Measurements from ENCODE around the gene FRMD1.

FRMD1 gene

DNA sequence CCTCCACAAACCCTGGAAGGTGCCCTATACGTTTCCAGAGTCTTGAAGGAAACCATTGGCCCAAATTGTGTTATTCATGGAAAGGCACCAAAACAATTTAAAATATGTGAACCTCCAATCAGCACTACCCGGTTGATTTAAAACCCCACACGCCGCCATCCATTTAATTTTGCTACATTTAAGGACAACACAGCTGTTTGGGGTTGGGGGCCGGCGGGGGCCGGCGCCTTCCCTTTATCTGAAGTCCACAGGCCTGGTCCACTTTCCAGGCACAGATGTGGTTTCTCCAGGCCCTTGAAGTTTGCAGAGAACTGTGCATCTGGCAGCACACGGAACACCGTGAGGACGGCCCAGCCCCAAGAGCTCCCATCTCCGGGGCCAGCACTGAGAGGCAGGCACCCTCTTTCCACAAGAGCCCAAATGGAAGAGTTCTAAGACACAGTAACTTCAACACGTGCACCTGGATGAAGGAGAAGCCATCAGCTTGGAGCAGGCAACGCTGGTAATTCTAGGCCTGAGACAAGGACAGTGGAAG is 16.8 kb upstream of the FRMD1 start:
- no peak for DNase-seq (ENCODE audit: low read depth, low spot score)

DNA sequence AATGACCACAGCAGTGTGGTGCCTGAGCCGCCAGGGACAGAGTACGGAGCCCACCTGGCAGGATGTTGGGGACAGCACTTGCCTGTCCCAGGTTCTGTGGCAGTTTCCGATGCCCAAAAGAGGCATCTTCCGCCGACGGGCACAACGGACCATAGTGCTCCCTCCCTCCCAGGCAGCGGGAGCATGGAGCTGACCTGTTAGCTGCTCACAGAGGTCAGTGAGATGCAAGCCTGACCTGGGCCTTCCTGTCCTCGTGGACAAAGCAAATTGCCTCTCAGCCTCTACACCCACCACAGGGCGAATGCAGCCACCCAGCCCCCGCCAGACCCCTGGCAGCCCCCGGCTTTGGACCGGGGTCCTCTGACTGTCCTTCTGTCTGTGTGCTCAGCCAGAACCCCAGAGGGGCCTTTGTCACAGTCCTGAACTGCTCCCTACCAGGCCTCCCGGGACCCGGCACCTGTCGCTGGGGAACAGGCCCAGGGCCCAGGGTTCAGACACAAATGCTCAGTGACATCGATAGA is 16.2 kb upstream of the FRMD1 start:
- no peak for DNase-seq (ENCODE audit: low read depth, low spot score)

GRCh38 chr6:168093634-168094033 is 14.6 kb upstream of the FRMD1 start:
- no peak for DNase-seq (ENCODE audit: low read depth, low spot score)

DNA sequence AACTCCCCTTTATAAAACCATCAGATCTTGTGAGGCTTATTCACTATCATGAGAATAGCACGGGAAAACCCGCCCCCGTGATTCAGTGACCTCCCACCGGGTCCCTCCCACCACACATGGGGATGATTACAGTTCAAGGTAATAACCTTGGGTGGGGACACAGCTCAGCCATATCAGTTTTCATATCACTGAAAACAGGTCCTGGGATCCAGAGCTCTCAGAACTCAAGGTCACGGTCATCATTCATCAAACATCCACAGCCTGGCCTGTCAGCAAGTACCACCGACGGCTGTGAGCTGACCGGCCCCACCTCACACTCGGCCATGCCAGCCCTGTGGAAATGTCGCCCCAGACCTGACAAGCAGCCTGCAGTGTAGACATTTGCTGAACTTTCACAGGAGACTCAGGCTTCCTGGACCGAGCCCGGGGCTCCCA is 14.1 kb upstream of the FRMD1 start:
- DNase-seq (ENCODE audit: low read depth, low spot score): no peak

DNA sequence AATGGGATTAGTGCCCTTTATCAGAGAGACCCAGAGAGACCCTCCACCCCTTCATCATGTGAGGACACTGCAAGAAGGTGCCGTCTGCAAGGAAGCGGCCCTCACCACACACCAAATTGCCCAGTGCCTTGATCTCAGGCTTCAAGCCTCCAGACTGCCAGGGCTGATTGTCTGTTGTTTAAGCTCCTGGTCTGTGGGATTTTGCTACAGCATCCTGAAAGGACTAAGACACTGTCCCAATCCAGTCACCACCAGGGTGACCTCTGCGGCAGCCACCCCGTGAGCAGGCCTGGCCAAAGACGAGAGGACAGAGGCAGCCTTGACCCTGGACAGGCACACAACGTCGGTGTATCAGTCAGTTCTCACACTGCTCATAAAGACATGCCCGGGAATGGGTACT is 13.5 kb upstream of the FRMD1 start:
- DNase-seq (ENCODE audit: low read depth, low spot score): no peak

- no peak for DNase-seq (ENCODE audit: low read depth, low spot score)
Observed at GRCh38 chr6:168091381-168092264, 12.6 kb upstream of the FRMD1 start.

- DNase-seq (ENCODE audit: low read depth, low spot score): no peak
Observed at GRCh38 chr6:168090706-168091105, 11.7 kb upstream of the FRMD1 start.

GRCh38 chr6:168090064-168090690 is 11.2 kb upstream of the FRMD1 start:
- no peak for DNase-seq (ENCODE audit: low read depth, low spot score)

GRCh38 chr6:168089186-168090063 is 10.4 kb upstream of the FRMD1 start:
- no peak for DNase-seq (ENCODE audit: low read depth, low spot score)

DNA sequence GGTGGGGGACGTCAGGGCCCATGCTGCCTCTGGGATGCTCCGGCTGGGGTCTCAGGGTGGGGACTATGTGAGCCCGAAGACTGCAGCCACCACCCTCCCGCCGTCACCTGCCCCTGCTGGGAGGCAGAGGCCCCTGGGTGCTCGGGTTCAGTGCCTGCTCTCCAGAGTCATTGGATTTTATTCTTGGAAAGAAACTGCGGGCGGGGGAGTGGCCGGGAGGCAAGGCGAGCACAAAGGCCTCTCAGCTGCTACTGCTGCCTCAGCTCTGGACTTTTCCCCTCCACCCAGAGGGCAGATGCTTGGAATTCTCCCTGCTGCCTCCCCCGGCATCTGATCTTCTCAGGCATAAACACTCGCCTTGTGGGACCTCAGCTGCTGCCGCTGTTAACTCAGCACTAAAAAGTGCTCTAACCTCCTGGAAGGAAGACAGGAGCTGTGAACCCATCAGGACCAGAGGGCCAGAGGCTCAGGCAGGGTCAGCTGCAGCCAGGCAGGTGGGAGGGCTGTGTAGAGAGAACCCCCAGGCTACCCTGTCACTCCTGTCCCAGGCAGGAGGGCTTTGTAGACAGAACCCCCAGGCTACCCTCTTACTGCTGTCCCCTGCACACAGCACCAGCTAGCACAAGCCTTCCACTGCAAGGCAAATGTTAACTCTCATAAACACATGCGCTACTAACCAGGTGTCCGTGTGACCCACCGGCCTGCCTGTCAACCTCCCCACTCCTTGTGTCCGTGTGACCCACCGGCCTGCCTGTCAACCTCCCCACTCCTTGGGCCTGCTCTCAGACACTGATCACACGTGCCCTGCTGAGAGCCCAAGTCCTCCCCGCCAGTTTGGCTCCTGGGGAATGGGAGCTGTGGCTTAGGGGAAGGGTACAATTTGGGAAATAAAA is 9.4 kb upstream of the FRMD1 start:
- DNase-seq (ENCODE audit: low read depth, low spot score): no peak

GRCh38 chr6:168087436-168088160 is 8.6 kb upstream of the FRMD1 start:
- DNase-seq (ENCODE audit: low read depth, low spot score): no peak

DNA sequence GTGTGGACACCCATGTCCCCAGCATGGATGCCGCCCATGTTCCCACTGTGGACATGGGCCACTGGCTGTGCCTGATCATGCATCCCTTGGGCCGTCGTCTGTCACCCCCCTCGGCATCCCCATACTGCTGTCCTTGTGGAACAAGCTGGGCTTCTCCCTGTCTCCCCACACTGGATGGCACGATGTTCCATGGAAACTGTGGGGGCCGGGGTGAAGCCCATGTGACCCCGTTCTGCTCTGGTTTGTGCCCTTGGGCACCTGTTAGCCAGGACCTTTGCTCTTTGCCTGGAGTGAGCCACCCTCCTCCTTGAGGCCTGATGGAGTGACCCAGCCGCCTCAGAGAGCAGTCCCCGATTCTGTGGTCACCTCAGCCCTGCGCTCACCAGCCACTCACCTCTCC is 7.6 kb upstream of the FRMD1 start:
- no peak for DNase-seq (ENCODE audit: low read depth, low spot score)

DNA sequence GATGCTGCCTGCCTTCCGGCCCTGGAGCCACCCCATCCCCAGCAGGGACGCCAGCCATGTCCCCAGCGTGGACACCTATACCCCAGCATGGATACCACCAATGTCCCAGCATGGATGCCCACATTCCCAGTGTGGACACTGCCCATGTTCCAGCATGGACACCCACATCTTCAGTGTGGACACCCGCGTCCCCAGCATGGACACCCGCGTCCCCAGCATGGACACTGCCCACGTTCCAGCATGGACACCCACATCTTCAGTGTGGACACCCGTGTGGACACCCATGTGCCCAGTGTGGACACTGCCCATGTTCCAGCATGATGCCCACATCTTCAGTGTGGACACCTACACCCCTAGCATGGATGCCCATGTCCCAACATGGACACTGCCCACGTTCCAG is 7.1 kb upstream of the FRMD1 start:
- DNase-seq (ENCODE audit: low read depth, low spot score): no peak

GRCh38 chr6:168084465-168085160 is 5.6 kb upstream of the FRMD1 start:
- DNase-seq (ENCODE audit: low read depth, low spot score): no peak

- DNase-seq (ENCODE audit: low read depth, low spot score): no peak
Observed at GRCh38 chr6:168083514-168083885, 4.5 kb upstream of the FRMD1 start.

GRCh38 chr6:168082860-168083513 is 4.0 kb upstream of the FRMD1 start:
- no peak for DNase-seq (ENCODE audit: low read depth, low spot score)

GRCh38 chr6:168081858-168082546 is 3.0 kb upstream of the FRMD1 start:
- no peak for DNase-seq (ENCODE audit: low read depth, low spot score)

- no peak for DNase-seq (ENCODE audit: low read depth, low spot score)
Observed at GRCh38 chr6:168080393-168081077, 1.5 kb upstream of the FRMD1 start.

Measured in iPS DF 19.7 (cell line).